GM12872 (cell line): ENCODE data around the gene ZNF195.

Experiments used
- CTCF ChIP-seq: IDR thresholded peaks from 3 replicates; pipeline ENCODE4 v1.5.1; 2011; ENCODE audit warnings: low read depth, mild to moderate bottlenecking, low read length, moderate library complexity; ENCODE audit not compliant: insufficient read depth

Gene ZNF195

GRCh38 chr11:3357994-3358676, 20.8 kb downstream of the ZNF195 start:
- TF ChIP-seq CTCF = no peak

GRCh38 chr11:3357302-3357701, 21.6 kb downstream of the ZNF195 start:
- no peak for TF ChIP-seq CTCF

DNA sequence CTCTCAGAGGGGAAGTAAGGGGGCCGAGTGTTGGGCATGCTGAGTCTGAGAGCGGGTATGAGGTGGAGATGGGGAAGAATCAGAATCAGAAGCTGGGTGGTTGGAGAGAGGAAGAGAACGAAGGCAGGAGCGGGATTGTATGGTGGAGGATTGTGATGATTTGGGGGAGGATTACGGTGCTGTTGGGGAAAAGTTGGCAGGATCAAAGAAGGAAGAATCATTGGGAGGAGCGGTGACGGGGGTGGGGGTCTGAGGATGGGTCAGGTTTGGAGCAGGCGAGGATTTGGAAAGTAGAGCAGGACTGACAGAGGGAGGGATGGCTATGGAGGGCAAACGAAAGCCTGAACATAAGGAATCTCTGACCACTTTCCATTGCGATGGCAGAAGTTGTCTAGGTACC, 22.1 kb downstream of the ZNF195 start:
- TF ChIP-seq CTCF = no peak

- TF ChIP-seq CTCF = no peak
Measured at GRCh38 chr11:3353066-3353465, 25.9 kb downstream of the ZNF195 start.

DNA sequence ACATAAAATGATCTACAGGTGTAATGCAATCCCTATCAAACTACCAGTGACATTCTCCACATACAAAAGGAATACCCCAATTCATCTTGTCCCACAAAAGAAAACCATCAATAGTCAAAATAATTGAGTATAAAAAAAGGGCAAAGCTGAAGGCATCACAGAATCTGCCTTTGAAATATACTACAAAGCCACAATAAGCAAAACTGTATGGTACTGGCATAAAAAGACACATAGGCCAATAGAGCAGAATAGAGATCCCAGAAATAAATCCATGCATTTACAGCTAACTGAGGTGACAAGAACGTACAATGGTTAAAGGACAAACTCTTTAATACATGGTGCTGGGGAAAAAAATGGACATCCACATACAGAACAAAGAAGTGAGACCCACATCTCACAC, 31.8 kb downstream of the ZNF195 start:
- TF ChIP-seq CTCF = no peak

- no peak for TF ChIP-seq CTCF
Measured at GRCh38 chr11:3346587-3346986, 32.4 kb downstream of the ZNF195 start.

DNA sequence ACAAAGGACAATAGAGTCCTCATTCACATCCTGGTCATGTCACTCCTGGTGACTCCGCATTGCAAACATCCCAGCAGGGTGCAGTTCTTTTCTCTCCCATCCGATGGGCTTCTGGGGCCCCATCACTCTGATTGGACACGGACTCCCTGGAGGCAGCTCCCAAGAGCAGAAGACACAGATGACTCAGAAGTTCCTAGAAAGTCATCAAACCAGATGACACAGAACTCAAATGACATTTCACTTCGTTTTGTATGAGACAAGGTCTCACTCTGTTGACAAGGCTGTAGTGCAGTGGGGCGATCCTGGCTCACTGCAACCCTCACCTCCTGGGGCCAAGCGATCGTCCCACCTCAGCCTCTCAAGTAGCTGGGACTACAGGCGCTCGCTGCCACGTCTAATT, 33.2 kb downstream of the ZNF195 start:
- TF ChIP-seq CTCF = no peak
